IMR-90 (cell line): ENCODE data around the gene C1orf167. TPM values are rescaled to one million over a fixed set of nuclear protein-coding genes. Genes with fewer than 3 reads are reported as not detected.

Source experiments
- ATAC-seq: fragments of 200-7000 bp; cut with Tn5 transposase; 2 replicates; pipeline ENCODE4 v1.9.1; 2020; ENCODE audit warnings: low read depth, mild to moderate bottlenecking, moderate library complexity
- BruUV-seq: library from RNA; stranded (reverse); fragments of 400-500 nt; replicated peaks from 2 replicates; lab custom pipeline; 2021; lab: Mats Ljungman, UMichigan
- CTCF ChIA-PET: fragments of 300-600 bp; formaldehyde crosslinking; extraction: SDS; loops from one replicate; lab custom pipeline; 2021; ENCODE audit warnings: antibody characterized with exemption; lab: Yijun Ruan, JAX
- POLR2A ChIA-PET: fragments of 300-600 bp; sonication (Branson Sonifier 250); formaldehyde crosslinking; loops from one replicate; lab custom pipeline; 2022; ENCODE audit warnings: antibody characterized with exemption; ENCODE audit not compliant: unreplicated experiment; lab: Charles Lee
- DNase-seq: peaks from one replicate; pipeline ENCODE4 v3.0.0; 2013
- H2AFZ ChIP-seq: replicated peaks from 2 replicates; pipeline ENCODE3; 2013; ENCODE audit warnings: low read length, mild to moderate bottlenecking; ENCODE audit not compliant: poor library complexity
- H2AK5ac ChIP-seq: 2 replicates; pipeline ENCODE4 v1.6.1; 2013; ENCODE audit warnings: low read depth, low read length, inconsistent platforms
- H2AK9ac ChIP-seq: replicated peaks from 2 replicates; pipeline ENCODE3; 2013; ENCODE audit warnings: mild to moderate bottlenecking, low read depth, low read length, moderate library complexity; ENCODE audit not compliant: poor library complexity
- H2BK120ac ChIP-seq: 2 replicates; pipeline ENCODE4 v1.6.1; 2013; ENCODE audit warnings: low read depth, low read length, inconsistent platforms
- H2BK15ac ChIP-seq: 3 replicates; pipeline ENCODE4 v1.6.1; 2013; ENCODE audit warnings: low read depth, low read length, inconsistent platforms
- H2BK20ac ChIP-seq: 2 replicates; pipeline ENCODE4 v1.6.1; 2013; ENCODE audit warnings: low read depth, mild to moderate bottlenecking, inconsistent platforms, low read length, moderate library complexity
- H2BK5ac ChIP-seq: 2 replicates; pipeline ENCODE4 v1.6.1; 2013; ENCODE audit warnings: mild to moderate bottlenecking, low read depth, low read length, inconsistent platforms; ENCODE audit not compliant: poor library complexity, severe bottlenecking
- H3K14ac ChIP-seq: replicated peaks from 2 replicates; pipeline ENCODE4 v1.6.1; 2013; ENCODE audit warnings: low read depth, low read length, inconsistent platforms
- H3K18ac ChIP-seq: 2 replicates; pipeline ENCODE4 v1.6.1; 2013; ENCODE audit warnings: low read depth, low read length, control low read depth
- H3K23ac ChIP-seq: 2 replicates; pipeline ENCODE4 v1.6.1; 2013; ENCODE audit warnings: low read depth, low read length, inconsistent platforms
- H3K27ac ChIP-seq: 2 replicates; pipeline ENCODE4 v1.5.1; 2013; ENCODE audit warnings: mild to moderate bottlenecking, control low read depth, low read length; ENCODE audit not compliant: insufficient read depth
- H3K27me3 ChIP-seq: 2 replicates; pipeline ENCODE4 v1.6.1; 2013; ENCODE audit warnings: low read length; ENCODE audit not compliant: control insufficient read depth, insufficient read depth
- H3K36me3 ChIP-seq: 2 replicates; pipeline ENCODE4 v1.6.1; 2013; ENCODE audit warnings: low read length, mixed read lengths; ENCODE audit not compliant: control insufficient read depth, insufficient read depth
- H3K4ac ChIP-seq: 2 replicates; pipeline ENCODE4 v1.6.1; 2013; ENCODE audit warnings: low read depth, low read length, inconsistent platforms
- H3K4me1 ChIP-seq: 2 replicates; pipeline ENCODE4 v1.6.1; 2013; ENCODE audit warnings: low read length, mixed read lengths; ENCODE audit not compliant: control insufficient read depth, insufficient read depth
- H3K4me2 ChIP-seq: 2 replicates; pipeline ENCODE4 v1.6.1; 2013; ENCODE audit warnings: low read depth, mild to moderate bottlenecking, control low read depth, low read length, moderate library complexity
- H3K4me3 ChIP-seq: 2 replicates; pipeline ENCODE4 v1.5.1; 2013; ENCODE audit warnings: low read depth, mild to moderate bottlenecking, control low read depth, low read length, moderate library complexity; ENCODE audit not compliant: insufficient read depth
- H3K56ac ChIP-seq: 2 replicates; pipeline ENCODE4 v1.6.1; 2013; ENCODE audit warnings: low read length, inconsistent platforms; ENCODE audit not compliant: insufficient read depth; ENCODE audit errors: extremely low read depth
- H3K79me1 ChIP-seq, 2 experiments: 2 replicates each; pipeline ENCODE4 v1.6.1; 2013; ENCODE audit warnings: low read length in 2 of 2, inconsistent platforms in 1 of 2, low read depth in 1 of 2
- H3K9ac ChIP-seq: 2 replicates; pipeline ENCODE4 v1.6.1; 2013; ENCODE audit warnings: low read depth, low read length, control low read depth
- H3K9me1 ChIP-seq: 2 replicates; pipeline ENCODE4 v1.6.1; 2013; ENCODE audit warnings: low read length, inconsistent platforms; ENCODE audit not compliant: insufficient read depth
- H3K9me3 ChIP-seq: 2 replicates; pipeline ENCODE4 v1.6.1; 2013; ENCODE audit warnings: low read length; ENCODE audit not compliant: control insufficient read depth, insufficient read depth
- H4K20me1 ChIP-seq: 2 replicates; pipeline ENCODE4 v1.6.1; 2013; ENCODE audit warnings: low read length, inconsistent platforms; ENCODE audit not compliant: insufficient read depth
- H4K5ac ChIP-seq: 2 replicates; pipeline ENCODE4 v1.6.1; 2013; ENCODE audit warnings: mild to moderate bottlenecking, low read depth, low read length, control low read depth
- H4K8ac ChIP-seq, 2 experiments: 2 replicates each; pipeline ENCODE4 v1.6.1; 2013; ENCODE audit warnings: low read depth in 2 of 2, low read length in 2 of 2, control low read depth in 1 of 2, inconsistent platforms in 1 of 2
- H4K91ac ChIP-seq: 2 replicates; pipeline ENCODE4 v1.6.1; 2013; ENCODE audit warnings: low read depth, low read length, inconsistent platforms; ENCODE audit not compliant: insufficient read depth
- CEBPB ChIP-seq: IDR thresholded peaks from 2 replicates; pipeline ENCODE4 v1.6.1; 2012; ENCODE audit warnings: low read depth, low read length, improper control_type of control experiment
- FOS ChIP-seq: fragments of 150-350 bp; IDR thresholded peaks from 2 replicates; pipeline ENCODE4 v1.6.1; 2016; ENCODE audit warnings: low read depth, low read length
- NFE2L2 ChIP-seq: fragments of 150-350 bp; IDR thresholded peaks from 2 replicates; pipeline ENCODE4 v1.6.1; 2016; ENCODE audit warnings: low read depth, mild to moderate bottlenecking, low read length
- POLR2A ChIP-seq: IDR thresholded peaks from 2 replicates; pipeline ENCODE4 v1.6.1; 2012; ENCODE audit warnings: mild to moderate bottlenecking, low read depth, low read length
- RAD21 ChIP-seq: IDR thresholded peaks from 2 replicates; pipeline ENCODE4 v1.6.1; 2012; ENCODE audit warnings: low read length, improper control_type of control experiment
- RCOR1 ChIP-seq: IDR thresholded peaks from 2 replicates; pipeline ENCODE4 v1.6.1; 2012; ENCODE audit warnings: mild to moderate bottlenecking, low read length, improper control_type of control experiment; ENCODE audit not compliant: insufficient replicate concordance
- WGBS, 2 experiments: methylation state at CpG; one replicate each; pipeline versions ENCODE4 v1.1.5 to v1.1.7; 2013; ENCODE audit warnings: missing lambda C conversion rate in 2 of 2; ENCODE audit not compliant: insufficient read length in 1 of 2; ENCODE audit errors: extremely low coverage in 2 of 2; 5-methylcytosine and 5-hydroxymethylcytosine counted together
- dilution Hi-C: fragments of 300-500 bp; cut with HindIII; formaldehyde crosslinking; loops from one replicate; pipeline ENCODE4 v1.14.3; 2018; ENCODE audit warnings: low sequenced_read_pairs; ENCODE audit not compliant: unreplicated experiment
- in situ Hi-C: fragments of 300-500 bp; cut with MboI; formaldehyde crosslinking; loops from 3 replicates; pipeline ENCODE4 v1.14.3; 2019; ENCODE audit warnings: low sequenced_read_pairs, inconsistent platforms, mixed read lengths
- intact Hi-C: fragments of 100-400 bp; cut with micrococcal nuclease; formaldehyde crosslinking; loops from 2 replicates; pipeline ENCODE4 v1.10.0; 2022
- polyA plus RNA-seq, 3 experiments: library from polyadenylated mRNA; depleted of rRNA; stranded (reverse); fragments of >200 nt; gene quantifications; 2 replicates each; pipeline ENCODE4 v1.2.3, GENCODE V29; 2012; ENCODE audit warnings: low replicate concordance in 1 of 3
- total RNA-seq: library from RNA; depleted of rRNA; stranded (reverse); fragments of >200 nt; gene quantifications from 2 replicates; pipeline ENCODE4 v1.2.3, GENCODE V29; 2012
- TF ChIP-seq, protein P1 (sequence below): fragments of 150-350 bp; IDR thresholded peaks from 2 replicates; pipeline ENCODE4 v1.6.1; 2016; ENCODE audit warnings: low read depth, mild to moderate bottlenecking, low read length, moderate library complexity, borderline replicate concordance
- TF ChIP-seq, protein P2 (sequence below): fragments of 150-350 bp; IDR thresholded peaks from 2 replicates; pipeline ENCODE4 v1.6.1; 2017; ENCODE audit warnings: mild to moderate bottlenecking, antibody characterized with exemption, low read length, low read depth

Gene C1orf167
- total and polyA plus RNA-seq, 2 of the 4 experiments (the other 2 are of a cell fraction): under 0.01 to 0.15 TPM

DNA sequence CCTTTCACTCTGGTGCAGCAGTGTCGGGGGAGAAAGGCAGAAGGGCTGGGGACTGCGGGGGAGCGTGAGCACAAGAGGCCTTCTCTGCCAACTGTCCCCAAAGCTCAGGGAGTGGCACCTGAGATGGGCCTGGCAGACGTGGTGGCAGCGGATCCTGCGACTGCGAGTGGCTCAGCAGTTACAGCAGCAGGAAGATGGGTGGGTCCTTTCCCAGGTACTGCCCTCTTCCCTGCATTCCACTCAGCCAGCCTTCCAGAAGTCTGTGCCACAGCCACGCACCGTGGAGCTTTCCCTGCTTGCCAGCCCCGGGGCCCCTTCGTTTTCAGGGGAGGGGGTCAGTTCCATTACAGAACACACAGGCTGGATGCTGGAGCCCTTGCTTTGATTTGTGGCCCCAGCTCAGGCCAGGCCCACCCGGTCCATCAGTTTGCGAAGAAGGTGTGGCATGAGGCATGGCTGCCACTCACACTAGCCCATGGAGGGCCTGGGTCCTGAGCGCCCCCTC is 26.6 kb downstream of the C1orf167 start:
- DNase-seq: no peak
- Histone ChIP-seq H4K20me1 (no peaks in the 10 kb centered on the region), H3K4me3 (no peak overlapping the region), H3K4ac (peak overlapping the region; percentile 32; the same call in 1 of the 2 replicates), H3K36me3 (peaks cover 20% of the 10 kb centered on the region; the same call in 1 of the 2 replicates), H3K14ac (no peak overlapping the region), H3K27ac (no peak overlapping the region), H2AK5ac (peak overlapping the region; percentile 64; the same call in 1 of the 2 replicates), H2BK15ac (no peak overlapping the region), H3K9me1 (peaks cover 34% of the 10 kb centered on the region), H3K79me1 (peaks cover 0 to 17% of the 10 kb centered on the region in 2 experiments; a peak in 2 of 4 replicates), H3K4me1 (peaks cover 39% of the 10 kb centered on the region), H2AFZ (no peak overlapping the region), H2BK120ac (peak overlapping the region; percentile 41; the same call in 1 of the 2 replicates), H3K27me3 (no peaks in the 10 kb centered on the region), H4K91ac (peak overlapping the region; percentile 45), H3K4me2 (no peak overlapping the region), H3K18ac (no peak overlapping the region), H3K9me3 (no peaks in the 10 kb centered on the region), H4K8ac (no peak overlapping the region), H2AK9ac (peak overlapping the region; percentile 9), H3K9ac (no peak overlapping the region), H3K23ac (no peak overlapping the region), H3K56ac (no peak overlapping the region), H2BK20ac (peak overlapping the region; percentile 25; the same call in 1 of the 2 replicates), H4K5ac (no peak overlapping the region), H2BK5ac (no peak overlapping the region)
- intact Hi-C loops (no loop called here), in situ Hi-C loops (no loop called here), dilution Hi-C loops (no loop called here)
- ChIA-PET POLR2A (no interaction called here), CTCF (no interaction called here)
- TF ChIP-seq NFE2L2: no peak
- TF ChIP-seq, protein P1, sequence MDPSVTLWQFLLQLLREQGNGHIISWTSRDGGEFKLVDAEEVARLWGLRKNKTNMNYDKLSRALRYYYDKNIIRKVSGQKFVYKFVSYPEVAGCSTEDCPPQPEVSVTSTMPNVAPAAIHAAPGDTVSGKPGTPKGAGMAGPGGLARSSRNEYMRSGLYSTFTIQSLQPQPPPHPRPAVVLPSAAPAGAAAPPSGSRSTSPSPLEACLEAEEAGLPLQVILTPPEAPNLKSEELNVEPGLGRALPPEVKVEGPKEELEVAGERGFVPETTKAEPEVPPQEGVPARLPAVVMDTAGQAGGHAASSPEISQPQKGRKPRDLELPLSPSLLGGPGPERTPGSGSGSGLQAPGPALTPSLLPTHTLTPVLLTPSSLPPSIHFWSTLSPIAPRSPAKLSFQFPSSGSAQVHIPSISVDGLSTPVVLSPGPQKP: no peak
- TF ChIP-seq FOS: no peak
- no peak for TF ChIP-seq POLR2A
- no peak for TF ChIP-seq CEBPB
- TF ChIP-seq RCOR1: no peak
- TF ChIP-seq, protein P2, sequence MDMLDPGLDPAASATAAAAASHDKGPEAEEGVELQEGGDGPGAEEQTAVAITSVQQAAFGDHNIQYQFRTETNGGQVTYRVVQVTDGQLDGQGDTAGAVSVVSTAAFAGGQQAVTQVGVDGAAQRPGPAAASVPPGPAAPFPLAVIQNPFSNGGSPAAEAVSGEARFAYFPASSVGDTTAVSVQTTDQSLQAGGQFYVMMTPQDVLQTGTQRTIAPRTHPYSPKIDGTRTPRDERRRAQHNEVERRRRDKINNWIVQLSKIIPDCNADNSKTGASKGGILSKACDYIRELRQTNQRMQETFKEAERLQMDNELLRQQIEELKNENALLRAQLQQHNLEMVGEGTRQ: no peak
- no peak for TF ChIP-seq RAD21
- 97% methylated on average over 6 of the region's 14 CpGs; no CpG with 5 or more reads in 1 of the 2 experiments for WGBS, 2 experiments
- no peak for ATAC-seq
- BruUV-seq: no TSS peak
